Measurements from ENCODE around the gene SS18L1. TPM values are rescaled to one million over a fixed set of nuclear protein-coding genes. Genes with fewer than 3 reads are reported as not detected.
A peak's percentile ranks its signal among the peaks of the same experiment; 100 is the strongest.

The SS18L1 gene
- total RNA-seq, 6 experiments from 2014 or later = 14.1 to 26.5 (median 23.7) TPM

GRCh38 chr20:62148908-62149314 is 5.3 kb downstream of the SS18L1 start:
- H3K27ac ChIP-seq = peak overlapping the region in 1 of 3 donors; percentile 100
- intact Hi-C loops (cut with DNase I) = no loop called here
- no peaks in the 10 kb centered on the region for H3K36me3 ChIP-seq
- ATAC-seq (peak; percentile 1 to 14 (median 9)), DNase-seq (no peak)
- H3K4me1 ChIP-seq = peaks cover 0 to 62% (median 19%) of the 10 kb centered on the region in 4 donors
- H3K9me3 ChIP-seq = no peaks in the 10 kb centered on the region
- no peak for TF ChIP-seq POLR2A (IDR thresholded peaks at IDR 0.05)
- H3K4me3 ChIP-seq = no peak overlapping the region
- WGBS (ENCODE audit: insufficient coverage, low coverage, low lambda C conversion rate, missing lambda C conversion rate) = 52% methylated on average over 7 of the region's 20 CpGs
- no peaks in the 10 kb centered on the region for H3K27me3 ChIP-seq

GRCh38 chr20:62149532-62150309 is 6.2 kb downstream of the SS18L1 start:
- TF ChIP-seq POLR2A (IDR thresholded peaks at IDR 0.05) = no peak
- TF ChIP-seq CTCF (IDR thresholded peaks at IDR 0.05) = no peak
- ATAC-seq (peak in 1 of 4 donors; percentile 2), DNase-seq (no peak)
- Histone ChIP-seq H3K36me3 (peaks cover 0 to 2% (median 0%) of the 10 kb centered on the region in 4 donors), H3K27ac (peak overlapping the region in 1 of 3 donors; percentile 100), H3K9me3 (no peaks in the 10 kb centered on the region), H3K4me1 (peaks cover 0 to 59% (median 19%) of the 10 kb centered on the region in 4 donors), H3K4me3 (no peak overlapping the region), H3K27me3 (no peaks in the 10 kb centered on the region)
- WGBS (ENCODE audit: insufficient coverage, low coverage, low lambda C conversion rate, missing lambda C conversion rate) = 46% methylated on average over 13 of the region's 24 CpGs
- intact Hi-C loops (cut with DNase I) = no loop called here

- Histone ChIP-seq H3K27ac (peak overlapping the region in 1 of 3 donors; percentile 100), H3K27me3 (no peaks in the 10 kb centered on the region), H3K9me3 (no peaks in the 10 kb centered on the region), H3K4me3 (no peak overlapping the region), H3K4me1 (peaks cover 0 to 53% (median 18%) of the 10 kb centered on the region in 4 donors), H3K36me3 (peaks cover 0 to 2% (median 0%) of the 10 kb centered on the region in 4 donors)
- intact Hi-C loops (cut with DNase I) = no loop called here
- ATAC-seq (no peak), DNase-seq (no peak)
- TF ChIP-seq CTCF (IDR thresholded peaks at IDR 0.05) (no peak), POLR2A (IDR thresholded peaks at IDR 0.05) (no peak)
- WGBS (ENCODE audit: insufficient coverage, low coverage, low lambda C conversion rate, missing lambda C conversion rate) = 80% methylated on average over 1 of the region's 11 CpGs
Measured at GRCh38 chr20:62150310-62150575, 6.7 kb downstream of the SS18L1 start.

GRCh38 chr20:62151225-62151624 is 7.7 kb downstream of the SS18L1 start:
- TF ChIP-seq CTCF (IDR thresholded peaks at IDR 0.05) (no peak), POLR2A (IDR thresholded peaks at IDR 0.05) (no peak)
- H3K36me3 ChIP-seq = peaks cover 0 to 2% (median 0%) of the 10 kb centered on the region in 4 donors
- H3K9me3 ChIP-seq = no peaks in the 10 kb centered on the region
- intact Hi-C loops (cut with DNase I) = no loop called here
- H3K4me1 ChIP-seq = peaks cover 0 to 53% (median 16%) of the 10 kb centered on the region in 4 donors
- H3K4me3 ChIP-seq = no peak overlapping the region
- H3K27me3 ChIP-seq = no peaks in the 10 kb centered on the region
- DNase-seq (no peak), ATAC-seq (no peak)
- 88% methylated on average over 5 of the region's 11 CpGs for WGBS (ENCODE audit: insufficient coverage, low coverage, low lambda C conversion rate, missing lambda C conversion rate)
- peak overlapping the region in 1 of 3 donors; percentile 55 for H3K27ac ChIP-seq

GRCh38 chr20:62151835-62152364 is 8.3 kb downstream of the SS18L1 start:
- ATAC-seq (no peak), DNase-seq (no peak)
- TF ChIP-seq CTCF (IDR thresholded peaks at IDR 0.05) (no peak), POLR2A (IDR thresholded peaks at IDR 0.05) (no peak)
- intact Hi-C loops (cut with DNase I) = no loop called here
- Histone ChIP-seq H3K4me1 (peaks cover 0 to 57% (median 17%) of the 10 kb centered on the region in 4 donors), H3K27ac (no peak overlapping the region), H3K4me3 (no peak overlapping the region), H3K27me3 (no peaks in the 10 kb centered on the region), H3K36me3 (peaks cover 0 to 2% (median 0%) of the 10 kb centered on the region in 4 donors), H3K9me3 (no peaks in the 10 kb centered on the region)
- WGBS (ENCODE audit: insufficient coverage, low coverage, low lambda C conversion rate, missing lambda C conversion rate) = 87% methylated on average over 19 of the region's 23 CpGs

Measured in right lobe of liver (tissue), 6 donors.